ENCODE data around the gene CDK8.

CDK8 gene

GRCh38 chr13:26327940-26328725 is 74.2 kb downstream of the CDK8 start:
- TF ChIP-seq, protein P1, sequence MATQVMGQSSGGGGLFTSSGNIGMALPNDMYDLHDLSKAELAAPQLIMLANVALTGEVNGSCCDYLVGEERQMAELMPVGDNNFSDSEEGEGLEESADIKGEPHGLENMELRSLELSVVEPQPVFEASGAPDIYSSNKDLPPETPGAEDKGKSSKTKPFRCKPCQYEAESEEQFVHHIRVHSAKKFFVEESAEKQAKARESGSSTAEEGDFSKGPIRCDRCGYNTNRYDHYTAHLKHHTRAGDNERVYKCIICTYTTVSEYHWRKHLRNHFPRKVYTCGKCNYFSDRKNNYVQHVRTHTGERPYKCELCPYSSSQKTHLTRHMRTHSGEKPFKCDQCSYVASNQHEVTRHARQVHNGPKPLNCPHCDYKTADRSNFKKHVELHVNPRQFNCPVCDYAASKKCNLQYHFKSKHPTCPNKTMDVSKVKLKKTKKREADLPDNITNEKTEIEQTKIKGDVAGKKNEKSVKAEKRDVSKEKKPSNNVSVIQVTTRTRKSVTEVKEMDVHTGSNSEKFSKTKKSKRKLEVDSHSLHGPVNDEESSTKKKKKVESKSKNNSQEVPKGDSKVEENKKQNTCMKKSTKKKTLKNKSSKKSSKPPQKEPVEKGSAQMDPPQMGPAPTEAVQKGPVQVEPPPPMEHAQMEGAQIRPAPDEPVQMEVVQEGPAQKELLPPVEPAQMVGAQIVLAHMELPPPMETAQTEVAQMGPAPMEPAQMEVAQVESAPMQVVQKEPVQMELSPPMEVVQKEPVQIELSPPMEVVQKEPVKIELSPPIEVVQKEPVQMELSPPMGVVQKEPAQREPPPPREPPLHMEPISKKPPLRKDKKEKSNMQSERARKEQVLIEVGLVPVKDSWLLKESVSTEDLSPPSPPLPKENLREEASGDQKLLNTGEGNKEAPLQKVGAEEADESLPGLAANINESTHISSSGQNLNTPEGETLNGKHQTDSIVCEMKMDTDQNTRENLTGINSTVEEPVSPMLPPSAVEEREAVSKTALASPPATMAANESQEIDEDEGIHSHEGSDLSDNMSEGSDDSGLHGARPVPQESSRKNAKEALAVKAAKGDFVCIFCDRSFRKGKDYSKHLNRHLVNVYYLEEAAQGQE (IDR thresholded peaks at IDR 0.05; ENCODE audit: insufficient read depth in 1 of 2, low read depth in 2 of 2, low read length in 2 of 2), result no peak
- no peak for TF ChIP-seq FOXP2 (optimal IDR thresholded peaks at IDR 0.05; ENCODE audit: borderline replicate concordance, extremely low read depth, extremely low read length, insufficient read depth)
- no peak for TF ChIP-seq POLR2AphosphoS5 (IDR thresholded peaks at IDR 0.05; ENCODE audit: low read depth, low read length)
- TF ChIP-seq SIN3A (IDR thresholded peaks at IDR 0.05; ENCODE audit: borderline replicate concordance, insufficient read depth, low read length), result no peak

DNA sequence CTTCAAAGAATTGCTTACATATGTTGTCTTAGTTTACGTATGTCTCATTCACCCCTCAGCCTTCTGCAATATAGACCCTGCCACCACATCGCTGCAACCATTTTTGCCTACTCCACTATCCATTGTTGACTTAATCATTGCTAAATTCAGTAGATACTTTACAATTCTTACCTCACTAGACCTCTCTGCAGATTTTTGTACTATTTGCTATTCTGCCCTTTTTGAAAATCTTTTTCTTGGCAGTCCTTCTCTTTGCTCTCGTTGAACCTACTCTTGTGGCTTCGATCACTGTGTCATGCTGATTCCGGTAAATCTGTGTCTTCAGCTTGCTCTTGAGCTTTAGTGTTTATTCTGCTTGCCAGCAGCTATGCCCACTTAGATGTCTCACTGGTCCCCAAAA is 81.2 kb downstream of the CDK8 start:
- TF ChIP-seq FOXP2 (optimal IDR thresholded peaks at IDR 0.05; ENCODE audit: borderline replicate concordance, extremely low read depth, extremely low read length, insufficient read depth), result no peak
- no peak for TF ChIP-seq TAF1 (IDR thresholded peaks at IDR 0.05; ENCODE audit: borderline replicate concordance, insufficient read depth, low read length)
- no peak for TF ChIP-seq SIN3A (IDR thresholded peaks at IDR 0.05; ENCODE audit: borderline replicate concordance, insufficient read depth, low read length)
- no peak for TF ChIP-seq POLR2AphosphoS5 (IDR thresholded peaks at IDR 0.05; ENCODE audit: low read depth, low read length)
- TF ChIP-seq, protein P1 (IDR thresholded peaks at IDR 0.05; ENCODE audit: insufficient read depth in 1 of 2, low read depth in 2 of 2, low read length in 2 of 2), result no peak

- TF ChIP-seq TAF1 (IDR thresholded peaks at IDR 0.05; ENCODE audit: borderline replicate concordance, insufficient read depth, low read length), result no peak
- TF ChIP-seq, protein P1 (IDR thresholded peaks at IDR 0.05; ENCODE audit: insufficient read depth in 1 of 2, low read depth in 2 of 2, low read length in 2 of 2), result no peak
- no peak for TF ChIP-seq SIN3A (IDR thresholded peaks at IDR 0.05; ENCODE audit: borderline replicate concordance, insufficient read depth, low read length)
- TF ChIP-seq FOXP2 (optimal IDR thresholded peaks at IDR 0.05; ENCODE audit: borderline replicate concordance, extremely low read depth, extremely low read length, insufficient read depth), result no peak
- no peak for TF ChIP-seq POLR2AphosphoS5 (IDR thresholded peaks at IDR 0.05; ENCODE audit: low read depth, low read length)
Measured at GRCh38 chr13:26340807-26341206, 86.9 kb downstream of the CDK8 start.

DNA sequence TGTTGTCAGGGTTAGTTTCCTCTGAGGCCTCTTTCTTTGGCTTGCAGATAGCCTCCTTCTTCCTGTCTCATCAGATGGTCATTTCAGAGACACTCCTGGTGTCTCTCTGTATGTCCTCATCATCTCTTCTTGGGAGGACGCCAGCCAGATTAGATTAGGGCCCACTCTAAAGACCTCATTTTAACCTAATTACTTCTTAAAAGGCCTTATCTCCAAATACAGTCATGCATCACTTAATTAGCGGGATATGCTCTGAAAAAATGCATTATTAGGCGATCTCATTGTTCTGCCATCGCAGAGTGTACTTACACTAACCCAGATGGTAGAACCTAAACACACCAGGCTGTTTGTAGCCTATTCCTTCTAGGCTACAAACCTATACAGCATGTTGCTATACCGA is 89.0 kb downstream of the CDK8 start:
- no peak for TF ChIP-seq FOXP2 (optimal IDR thresholded peaks at IDR 0.05; ENCODE audit: borderline replicate concordance, extremely low read depth, extremely low read length, insufficient read depth)
- TF ChIP-seq POLR2AphosphoS5 (IDR thresholded peaks at IDR 0.05; ENCODE audit: low read depth, low read length), result no peak
- TF ChIP-seq TAF1 (IDR thresholded peaks at IDR 0.05; ENCODE audit: borderline replicate concordance, insufficient read depth, low read length), result no peak
- TF ChIP-seq SIN3A (IDR thresholded peaks at IDR 0.05; ENCODE audit: borderline replicate concordance, insufficient read depth, low read length), result no peak
- TF ChIP-seq, protein P1 (IDR thresholded peaks at IDR 0.05; ENCODE audit: insufficient read depth in 1 of 2, low read depth in 2 of 2, low read length in 2 of 2), result no peak
